ENCODE results near the gene INPP5B. TPM values are rescaled to one million over a fixed set of nuclear protein-coding genes. Genes with fewer than 3 reads are reported as not detected.

The INPP5B gene
- total and polyA plus RNA-seq, 2 of the 13 experiments (the other 11 are each of a cell fraction or from before 2014, with no cell fraction given), result 9.0 to 9.8 TPM

GRCh38 chr1:37914719-37915475 lies 32.0 kb downstream of the INPP5B start (continued):
- TF ChIP-seq ZIK1 (CRISPR knock-in tag; IDR thresholded peaks at IDR 0.05; ENCODE audit: borderline replicate concordance, low read depth) (no peak), RXRA (CRISPR knock-in tag; IDR thresholded peaks at IDR 0.05) (no peak), MEIS2 (CRISPR knock-in tag; IDR thresholded peaks at IDR 0.05) (no peak), ZNF879 (CRISPR knock-in tag; IDR thresholded peaks at IDR 0.05) (no peak), HOXD1 (CRISPR knock-in tag; IDR thresholded peaks at IDR 0.05) (no peak), FOXA1 (IDR thresholded peaks at IDR 0.05) (no peak), FOXA1 (CRISPR knock-in tag; IDR thresholded peaks at IDR 0.05) (peak; percentile 77), SALL1 (CRISPR knock-in tag; IDR thresholded peaks at IDR 0.05) (peak; percentile 32; the same call in 1 of the 2 replicates), ZNF724P (CRISPR knock-in tag; IDR thresholded peaks at IDR 0.05; ENCODE audit: borderline replicate concordance) (no peak), ZNF513 (CRISPR knock-in tag; conservative IDR thresholded peaks at IDR 0.05) (no peak), JARID2 (CRISPR knock-in tag; IDR thresholded peaks at IDR 0.05; ENCODE audit: insufficient replicate concordance) (no peak), PCBP2 (optimal IDR thresholded peaks at IDR 0.05; ENCODE audit: low read depth, low read length, poor library complexity, severe bottlenecking) (no peak), POGK (CRISPR knock-in tag; conservative IDR thresholded peaks at IDR 0.05) (no peak), ERF (CRISPR knock-in tag; IDR thresholded peaks at IDR 0.05) (no peak), ZSCAN29 (CRISPR knock-in tag; conservative IDR thresholded peaks at IDR 0.05) (no peak)
- TF ChIP-seq, protein P1, sequence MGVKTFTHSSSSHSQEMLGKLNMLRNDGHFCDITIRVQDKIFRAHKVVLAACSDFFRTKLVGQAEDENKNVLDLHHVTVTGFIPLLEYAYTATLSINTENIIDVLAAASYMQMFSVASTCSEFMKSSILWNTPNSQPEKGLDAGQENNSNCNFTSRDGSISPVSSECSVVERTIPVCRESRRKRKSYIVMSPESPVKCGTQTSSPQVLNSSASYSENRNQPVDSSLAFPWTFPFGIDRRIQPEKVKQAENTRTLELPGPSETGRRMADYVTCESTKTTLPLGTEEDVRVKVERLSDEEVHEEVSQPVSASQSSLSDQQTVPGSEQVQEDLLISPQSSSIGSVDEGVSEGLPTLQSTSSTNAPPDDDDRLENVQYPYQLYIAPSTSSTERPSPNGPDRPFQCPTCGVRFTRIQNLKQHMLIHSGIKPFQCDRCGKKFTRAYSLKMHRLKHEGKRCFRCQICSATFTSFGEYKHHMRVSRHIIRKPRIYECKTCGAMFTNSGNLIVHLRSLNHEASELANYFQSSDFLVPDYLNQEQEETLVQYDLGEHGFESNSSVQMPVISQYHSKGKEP (CRISPR knock-in tag; IDR thresholded peaks at IDR 0.05), result no peak
- TF ChIP-seq, protein P2, sequence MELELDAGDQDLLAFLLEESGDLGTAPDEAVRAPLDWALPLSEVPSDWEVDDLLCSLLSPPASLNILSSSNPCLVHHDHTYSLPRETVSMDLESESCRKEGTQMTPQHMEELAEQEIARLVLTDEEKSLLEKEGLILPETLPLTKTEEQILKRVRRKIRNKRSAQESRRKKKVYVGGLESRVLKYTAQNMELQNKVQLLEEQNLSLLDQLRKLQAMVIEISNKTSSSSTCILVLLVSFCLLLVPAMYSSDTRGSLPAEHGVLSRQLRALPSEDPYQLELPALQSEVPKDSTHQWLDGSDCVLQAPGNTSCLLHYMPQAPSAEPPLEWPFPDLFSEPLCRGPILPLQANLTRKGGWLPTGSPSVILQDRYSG (CRISPR knock-in tag; IDR thresholded peaks at IDR 0.05), result no peak
- TF ChIP-seq, protein P3, sequence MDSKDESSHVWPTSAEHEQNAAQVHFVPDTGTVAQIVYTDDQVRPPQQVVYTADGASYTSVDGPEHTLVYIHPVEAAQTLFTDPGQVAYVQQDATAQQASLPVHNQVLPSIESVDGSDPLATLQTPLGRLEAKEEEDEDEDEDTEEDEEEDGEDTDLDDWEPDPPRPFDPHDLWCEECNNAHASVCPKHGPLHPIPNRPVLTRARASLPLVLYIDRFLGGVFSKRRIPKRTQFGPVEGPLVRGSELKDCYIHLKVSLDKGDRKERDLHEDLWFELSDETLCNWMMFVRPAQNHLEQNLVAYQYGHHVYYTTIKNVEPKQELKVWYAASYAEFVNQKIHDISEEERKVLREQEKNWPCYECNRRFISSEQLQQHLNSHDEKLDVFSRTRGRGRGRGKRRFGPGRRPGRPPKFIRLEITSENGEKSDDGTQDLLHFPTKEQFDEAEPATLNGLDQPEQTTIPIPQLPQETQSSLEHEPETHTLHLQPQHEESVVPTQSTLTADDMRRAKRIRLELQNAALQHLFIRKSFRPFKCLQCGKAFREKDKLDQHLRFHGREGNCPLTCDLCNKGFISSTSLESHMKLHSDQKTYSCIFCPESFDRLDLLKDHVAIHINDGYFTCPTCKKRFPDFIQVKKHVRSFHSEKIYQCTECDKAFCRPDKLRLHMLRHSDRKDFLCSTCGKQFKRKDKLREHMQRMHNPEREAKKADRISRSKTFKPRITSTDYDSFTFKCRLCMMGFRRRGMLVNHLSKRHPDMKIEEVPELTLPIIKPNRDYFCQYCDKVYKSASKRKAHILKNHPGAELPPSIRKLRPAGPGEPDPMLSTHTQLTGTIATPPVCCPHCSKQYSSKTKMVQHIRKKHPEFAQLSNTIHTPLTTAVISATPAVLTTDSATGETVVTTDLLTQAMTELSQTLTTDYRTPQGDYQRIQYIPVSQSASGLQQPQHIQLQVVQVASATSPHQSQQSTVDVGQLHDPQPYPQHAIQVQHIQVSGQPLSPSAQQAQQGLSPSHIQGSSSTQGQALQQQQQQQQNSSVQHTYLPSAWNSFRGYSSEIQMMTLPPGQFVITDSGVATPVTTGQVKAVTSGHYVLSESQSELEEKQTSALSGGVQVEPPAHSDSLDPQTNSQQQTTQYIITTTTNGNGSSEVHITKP (CRISPR knock-in tag; IDR thresholded peaks at IDR 0.05; ENCODE audit: low read depth), result no peak
